ENCODE data around the gene TUT7. TPM values are rescaled to one million over a fixed set of nuclear protein-coding genes. Genes with fewer than 3 reads are reported as not detected.
"Not testable (repeated sequence)": the region's sequence is repeated elsewhere in the genome, so short reads cannot be mapped to it uniquely, and the experiment has no call there.

TUT7 gene
- total RNA-seq = 16.0 and 22.5 TPM in 2 replicates

DNA sequence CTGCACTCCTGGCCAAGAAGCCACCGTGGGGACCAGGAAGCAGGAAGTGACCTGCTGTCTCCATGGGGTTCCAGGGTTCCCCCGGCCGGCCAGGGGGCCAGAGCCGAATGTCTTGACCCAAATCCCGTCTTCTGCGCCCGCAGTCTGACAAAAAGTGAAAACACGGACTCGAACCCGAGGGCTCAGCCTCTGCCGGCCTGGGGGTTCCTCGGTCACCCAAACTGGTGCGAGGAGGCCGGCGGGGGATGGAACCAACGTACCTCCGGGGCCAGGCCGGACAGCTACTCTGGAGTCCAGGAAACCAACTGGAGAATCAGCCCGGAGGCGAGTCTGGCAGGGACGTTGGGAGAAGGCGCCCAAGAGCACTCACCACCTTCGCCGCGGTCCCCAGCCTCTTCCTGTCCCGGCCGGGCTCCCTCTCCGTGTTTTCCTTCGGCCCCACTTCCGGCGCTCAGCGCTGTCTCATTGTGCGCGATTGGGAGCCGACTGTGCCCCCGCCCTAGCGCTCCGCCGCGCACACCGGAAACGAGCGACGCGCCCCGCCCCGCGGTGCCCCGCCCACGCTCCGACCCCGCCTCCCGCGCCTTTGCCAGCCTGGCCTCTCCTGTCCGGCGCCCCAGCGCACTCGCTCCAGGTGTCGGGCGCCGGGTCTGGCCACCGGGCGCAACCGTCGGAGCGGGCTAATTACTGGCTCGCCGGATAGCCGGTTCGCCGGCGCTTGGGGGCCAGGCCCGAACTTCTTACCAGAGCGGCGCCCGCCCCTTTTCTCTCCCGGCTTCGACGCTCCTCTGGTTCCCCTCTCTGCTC lies at the start of gene TUT7:
Gene TUT7, minus strand, starts transcription at position 400 of the 807 bp plus-strand sequence. CDS start 1,211 bp downstream, outside the sequence.
- peak; percentile 83 to 96 for DNase-seq (ENCODE audit: low read depth in 2 of 2)

DNA sequence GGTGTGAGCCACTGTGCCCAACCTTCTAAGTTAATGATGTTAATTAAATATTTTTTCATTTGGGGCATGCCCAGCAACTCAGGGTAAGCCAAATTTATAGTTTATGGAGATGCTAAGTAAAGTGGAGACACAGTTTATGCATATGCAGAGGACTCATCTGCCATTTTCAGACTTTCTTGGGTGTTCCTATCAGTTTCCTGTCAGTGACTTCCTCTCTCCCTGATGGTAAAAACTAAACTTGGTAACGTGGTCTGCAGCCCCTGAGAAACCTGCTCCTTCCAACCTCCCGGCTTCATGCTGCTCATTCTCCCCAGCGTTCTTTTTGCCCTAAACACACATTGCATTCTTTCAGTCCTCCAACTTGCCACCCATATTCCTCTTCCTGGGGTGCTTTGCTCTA lies 48.4 kb upstream of the TUT7 start:
- DNase-seq (ENCODE audit: low read depth in 2 of 2) = no peak

DNA sequence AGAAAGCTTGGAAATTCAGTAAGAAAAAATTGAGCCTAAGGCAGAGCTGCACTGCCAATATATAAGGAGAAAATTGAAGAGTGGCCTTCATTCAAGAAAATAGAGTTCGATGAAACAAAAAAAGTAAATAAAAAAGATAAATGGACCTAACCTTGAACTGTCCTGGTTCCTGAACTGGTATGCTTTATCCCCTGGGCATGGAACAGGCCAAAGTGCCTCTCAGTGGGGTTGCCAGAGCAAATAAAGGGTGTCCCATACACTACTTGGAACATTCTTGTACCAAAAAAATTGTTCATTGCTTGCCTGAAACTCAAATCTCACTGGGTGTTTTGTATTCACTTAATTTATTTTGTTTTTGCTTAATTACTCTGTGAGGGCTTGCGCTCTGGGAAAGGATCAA lies 42.2 kb upstream of the TUT7 start:
- DNase-seq (ENCODE audit: low read depth in 2 of 2) = no peak

DNA sequence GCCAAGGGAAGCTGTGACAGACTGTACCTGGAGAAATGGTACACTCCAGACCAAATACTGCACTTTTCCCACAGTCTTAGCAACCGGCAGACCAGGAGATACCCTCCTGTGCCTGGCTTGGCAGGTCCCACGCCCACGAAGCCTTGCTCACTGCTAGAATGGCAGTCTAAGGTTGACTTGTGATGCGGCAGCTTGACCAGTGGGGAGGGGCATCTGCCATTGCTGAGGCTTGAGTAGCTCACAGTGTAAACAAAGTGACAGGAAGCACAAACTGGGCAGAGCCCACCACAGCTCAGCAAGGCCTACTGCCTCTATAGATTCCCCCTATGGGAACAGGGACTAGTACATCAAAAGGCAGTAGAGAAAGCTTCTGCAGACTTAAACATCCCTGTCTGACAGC lies 36.0 kb upstream of the TUT7 start:
- DNase-seq (ENCODE audit: low read depth in 2 of 2) = not testable (repeated sequence)

DNA sequence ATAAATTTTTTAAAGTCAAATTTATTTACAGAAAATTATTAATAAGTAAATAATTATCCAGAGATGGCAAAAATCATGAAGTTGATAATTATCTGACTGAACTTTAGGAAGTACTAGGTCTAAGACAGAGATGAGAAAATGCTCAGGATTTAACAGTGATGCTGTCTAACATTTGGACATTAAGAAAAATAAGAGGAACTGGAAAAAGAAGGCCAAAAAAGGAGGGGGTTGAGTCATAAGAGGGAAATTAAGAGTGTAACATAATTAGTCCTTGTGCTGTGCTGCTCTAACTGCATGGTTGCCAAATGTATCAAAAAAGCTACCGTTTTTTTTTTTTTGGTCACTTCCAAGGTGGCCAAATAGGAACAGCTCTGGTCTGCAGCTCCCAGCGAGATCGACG lies 35.4 kb upstream of the TUT7 start:
- no peak for DNase-seq (ENCODE audit: low read depth in 2 of 2)

DNA sequence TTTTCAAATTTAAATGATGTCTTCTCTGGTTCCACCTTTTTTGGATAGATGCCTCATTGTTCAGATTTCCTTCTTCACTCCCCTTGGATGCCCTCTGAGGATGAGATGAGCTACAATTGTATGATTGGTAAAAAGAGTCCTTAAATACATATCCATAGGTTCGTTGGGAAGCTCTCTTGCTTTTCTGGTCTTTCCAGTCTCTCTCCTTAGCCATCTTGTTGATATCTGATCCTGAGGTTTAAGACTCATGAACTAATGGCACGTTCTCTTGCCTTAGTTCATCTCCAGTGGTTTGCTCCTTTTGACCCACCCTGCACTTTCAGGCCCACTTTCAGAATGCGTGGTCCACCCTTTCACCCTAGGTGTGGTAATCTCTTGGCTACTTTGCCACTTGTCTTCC lies 33.2 kb upstream of the TUT7 start:
- DNase-seq (ENCODE audit: low read depth in 2 of 2) = no peak

DNA sequence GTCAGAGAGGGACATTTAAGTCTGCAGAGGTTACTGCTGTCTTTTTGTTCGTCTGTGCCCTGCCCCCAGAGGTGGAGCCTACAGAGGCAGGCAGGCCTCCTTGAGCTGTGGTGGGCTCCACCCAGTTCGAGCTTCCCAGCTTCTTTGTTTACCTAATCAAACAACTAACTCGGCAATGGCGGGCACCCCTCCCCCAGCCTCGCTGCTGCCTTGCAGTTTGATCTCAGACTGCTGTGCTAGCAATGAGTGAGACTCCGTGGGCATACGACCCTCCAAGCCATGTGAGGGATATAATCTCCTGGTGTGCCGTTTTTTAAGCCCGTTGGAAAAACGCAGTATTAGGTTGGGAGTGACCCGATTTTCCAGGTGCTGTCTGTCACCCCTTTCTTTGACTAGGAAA lies 28.8 kb upstream of the TUT7 start:
- DNase-seq (ENCODE audit: low read depth in 2 of 2) = not testable (repeated sequence)

GRCh38 chr9:86376016-86376415 lies 21.8 kb upstream of the TUT7 start:
- DNase-seq (ENCODE audit: low read depth in 2 of 2) = no peak

DNA sequence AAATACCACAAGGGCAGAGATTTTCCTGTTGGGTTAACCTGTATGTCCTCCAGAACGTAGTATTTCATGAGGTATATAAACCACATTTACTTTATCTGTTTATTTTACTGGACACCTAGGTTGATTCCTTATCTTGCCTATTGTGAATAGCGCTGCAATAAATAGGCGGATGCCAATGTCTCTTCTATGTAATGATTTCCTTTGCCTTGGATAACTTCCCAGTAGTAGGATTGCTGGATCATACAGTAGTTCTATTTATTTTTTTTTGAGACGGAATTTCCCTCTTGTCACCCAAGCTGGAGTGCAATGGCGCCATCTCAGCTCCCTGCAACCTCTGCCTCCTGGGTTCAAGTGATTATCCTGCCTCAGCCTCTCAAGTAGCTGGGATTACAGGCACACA lies 15.6 kb upstream of the TUT7 start:
- DNase-seq (ENCODE audit: low read depth in 2 of 2) = peak in 1 of 2 donors; percentile 15

DNA sequence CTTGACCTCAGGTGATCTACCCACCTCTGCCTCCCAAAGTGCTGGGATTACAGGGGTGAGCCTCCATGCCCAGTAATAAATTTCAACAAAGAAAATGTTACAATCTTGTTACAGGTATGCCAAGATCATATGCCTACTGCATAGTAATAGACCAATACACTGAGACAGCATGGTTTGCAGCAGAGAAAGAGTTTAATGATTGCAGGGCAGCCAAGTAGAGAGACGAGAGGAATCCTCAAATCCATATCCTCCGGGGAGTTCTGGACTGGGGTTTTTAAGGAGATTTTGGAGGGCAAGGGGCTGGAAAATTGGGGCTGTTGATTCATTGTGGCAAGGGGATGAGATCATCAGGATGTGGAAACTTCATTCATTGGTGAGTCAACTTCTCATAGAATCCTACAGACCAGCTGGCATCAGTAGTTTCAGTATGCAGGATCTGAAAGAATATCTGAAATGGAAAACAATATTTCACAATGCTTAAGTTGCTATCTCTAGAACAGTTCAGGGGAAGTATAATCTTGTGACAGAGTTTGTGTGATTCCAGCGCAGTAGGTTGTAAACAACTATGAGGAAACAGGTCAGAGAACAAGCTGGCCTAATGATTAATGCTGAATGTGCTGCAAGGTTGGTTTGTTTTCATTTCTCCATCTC lies 14.8 kb upstream of the TUT7 start:
- DNase-seq (ENCODE audit: low read depth in 2 of 2) = peak in 1 of 2 donors; percentile 17

DNA sequence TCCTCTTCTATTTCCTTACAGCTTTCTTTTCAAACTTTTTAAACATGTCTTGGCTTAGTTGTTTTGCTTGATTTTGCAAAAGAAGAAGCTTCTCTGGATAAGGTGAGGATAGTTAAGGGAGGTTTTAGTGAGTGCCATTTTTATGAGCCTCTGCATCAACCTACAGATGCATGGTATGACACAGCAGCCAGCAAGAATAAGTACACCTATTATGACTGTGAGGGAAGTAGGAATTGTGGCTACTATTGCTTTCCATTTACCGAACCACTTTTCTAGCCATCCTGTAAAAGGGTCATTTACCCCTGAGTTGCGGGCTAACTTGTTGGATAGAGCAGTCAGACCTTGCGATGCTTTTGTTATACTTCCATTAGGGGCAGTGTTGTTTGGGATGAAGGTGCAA lies 7.0 kb upstream of the TUT7 start:
- DNase-seq (ENCODE audit: low read depth in 2 of 2) = no peak

DNA sequence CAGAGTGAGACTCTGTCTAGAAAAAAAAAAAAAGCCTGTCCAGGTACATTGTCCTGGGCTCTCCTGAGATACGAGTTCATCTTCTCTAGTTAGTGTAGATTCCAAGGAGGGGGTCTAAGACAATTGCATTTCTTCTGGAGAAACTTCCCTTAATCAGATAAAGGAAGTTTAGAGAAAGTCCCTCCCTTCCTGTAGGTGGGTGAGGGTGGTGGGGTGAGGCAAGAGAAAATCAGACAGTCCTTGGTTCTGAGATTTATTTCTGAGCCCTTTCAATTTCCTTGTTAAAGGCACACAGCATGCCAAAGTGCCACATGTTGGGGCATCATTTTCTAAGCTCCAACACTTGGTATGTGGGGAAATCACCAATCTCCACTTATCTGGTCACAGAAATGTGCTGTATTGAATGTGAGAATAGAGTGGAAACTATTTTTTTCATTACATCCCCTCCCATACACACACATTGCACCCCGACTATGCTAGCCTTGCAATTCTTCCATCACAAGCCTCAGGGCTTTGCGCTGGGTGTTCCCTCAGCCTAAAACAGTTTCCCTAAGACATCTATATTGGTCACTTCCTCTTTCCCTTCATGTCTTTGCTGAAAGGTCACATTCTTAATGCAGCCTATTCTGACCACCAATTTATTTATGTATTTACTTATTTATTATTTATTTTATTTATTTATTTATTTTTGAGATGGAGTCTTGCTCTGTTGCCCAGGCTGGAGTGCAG lies 5.1 kb upstream of the TUT7 start:
- DNase-seq (ENCODE audit: low read depth in 2 of 2) = no peak

DNA sequence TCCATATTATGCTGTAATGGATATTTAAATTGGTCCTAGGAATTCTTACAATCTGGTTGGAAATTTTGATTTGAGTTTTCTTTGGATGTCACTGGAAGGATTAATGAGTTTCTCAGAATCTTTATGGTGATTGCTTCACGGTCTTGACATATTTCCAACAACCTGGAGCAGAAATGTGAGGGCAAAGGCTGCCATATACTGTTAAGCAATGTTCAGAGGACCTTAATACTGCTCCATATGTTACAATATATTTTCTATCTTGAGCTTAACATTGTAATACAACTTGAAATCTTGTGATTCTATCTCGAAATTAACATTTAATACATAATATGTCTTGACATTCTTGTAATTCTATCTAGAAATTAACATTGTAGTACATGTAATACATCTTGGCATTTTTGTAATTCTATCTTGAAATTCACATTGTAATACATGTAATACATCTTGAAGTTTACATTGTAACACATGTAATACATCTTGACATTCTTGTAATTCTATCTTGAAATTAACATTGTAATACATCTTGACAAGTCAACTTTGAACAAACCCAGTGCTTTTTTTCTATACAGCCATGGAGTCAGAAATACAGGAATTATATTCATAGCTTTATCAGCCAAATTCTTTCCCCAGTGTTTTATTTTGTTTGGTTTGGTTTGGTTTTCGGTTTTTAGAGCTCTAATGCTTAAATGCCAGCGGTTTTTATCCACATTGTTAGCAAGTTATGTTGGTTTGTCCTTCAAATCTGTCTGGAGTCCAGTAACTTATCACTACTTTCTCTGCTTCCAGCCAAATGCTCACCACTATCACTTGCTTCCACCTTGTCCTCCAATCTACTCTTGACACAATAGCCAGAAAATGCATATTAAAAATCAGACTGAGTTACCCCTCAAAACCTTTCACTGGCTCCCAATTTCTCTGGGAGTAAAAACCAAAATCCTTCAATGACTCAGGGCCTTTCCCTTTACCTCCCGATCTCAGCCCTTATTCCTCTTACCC lies 3.0 kb upstream of the TUT7 start:
- DNase-seq (ENCODE audit: low read depth in 2 of 2) = no peak

- DNase-seq (ENCODE audit: low read depth in 2 of 2) = no peak
Observed at GRCh38 chr9:86355814-86356213, 1.6 kb upstream of the TUT7 start.

GRCh38 chr9:86354818-86355309 lies 654 bp upstream of the TUT7 start:
- no peak for DNase-seq (ENCODE audit: low read depth in 2 of 2)

DNA sequence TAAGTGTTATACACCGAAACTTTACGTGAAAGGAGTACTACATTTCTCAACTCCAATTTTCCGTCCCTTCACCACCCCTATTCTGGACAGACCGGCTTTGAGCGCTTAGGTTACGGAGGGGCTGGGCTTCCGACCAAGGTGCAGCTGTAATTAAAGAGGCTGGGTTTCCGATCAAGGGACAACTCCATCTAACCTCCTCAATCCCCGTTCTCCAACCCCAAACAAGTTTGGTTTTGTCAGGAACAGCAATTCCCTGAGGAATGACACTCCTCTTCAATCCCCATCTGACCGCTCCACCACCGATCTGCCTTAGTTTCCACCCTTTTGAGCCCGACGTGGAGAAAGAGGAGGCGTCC lies 577 bp downstream of the TUT7 start:
- peak in 1 of 2 donors; percentile 31 for DNase-seq (ENCODE audit: low read depth in 2 of 2)

DNA sequence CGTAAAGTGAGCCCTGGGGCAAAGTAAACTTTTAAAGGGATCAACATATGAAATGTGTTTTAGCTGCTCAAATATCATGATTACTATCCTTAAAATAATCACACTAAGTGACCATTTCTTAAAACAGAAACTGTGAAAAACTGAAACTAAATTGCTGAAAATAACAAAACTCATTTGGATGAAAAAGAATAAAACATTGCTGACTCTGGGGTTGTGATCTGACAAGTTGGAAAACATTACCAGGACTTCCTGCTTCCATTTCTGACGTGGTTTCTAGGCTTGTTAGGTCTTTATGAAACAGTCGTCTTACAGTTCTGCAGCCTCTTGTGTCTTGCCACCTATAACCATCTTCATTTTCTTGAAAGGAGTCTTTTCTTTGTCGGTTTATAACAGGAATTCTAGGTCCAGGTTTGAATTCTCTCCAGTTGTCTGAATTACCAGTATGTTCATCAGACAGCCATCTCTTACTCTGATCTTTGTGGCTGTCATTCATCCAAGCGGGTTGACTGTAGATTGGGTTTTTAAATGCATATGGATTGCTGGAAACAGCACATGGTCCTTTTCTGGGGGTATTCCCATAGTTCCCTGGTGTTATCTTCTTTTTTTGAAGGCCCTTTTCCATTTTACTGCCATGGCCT lies 1.7 kb downstream of the TUT7 start:
- DNase-seq (ENCODE audit: low read depth in 2 of 2) = peak; percentile 51 to 60

GRCh38 chr9:86351880-86352279 lies 2.3 kb downstream of the TUT7 start:
- no peak for DNase-seq (ENCODE audit: low read depth in 2 of 2)

DNA sequence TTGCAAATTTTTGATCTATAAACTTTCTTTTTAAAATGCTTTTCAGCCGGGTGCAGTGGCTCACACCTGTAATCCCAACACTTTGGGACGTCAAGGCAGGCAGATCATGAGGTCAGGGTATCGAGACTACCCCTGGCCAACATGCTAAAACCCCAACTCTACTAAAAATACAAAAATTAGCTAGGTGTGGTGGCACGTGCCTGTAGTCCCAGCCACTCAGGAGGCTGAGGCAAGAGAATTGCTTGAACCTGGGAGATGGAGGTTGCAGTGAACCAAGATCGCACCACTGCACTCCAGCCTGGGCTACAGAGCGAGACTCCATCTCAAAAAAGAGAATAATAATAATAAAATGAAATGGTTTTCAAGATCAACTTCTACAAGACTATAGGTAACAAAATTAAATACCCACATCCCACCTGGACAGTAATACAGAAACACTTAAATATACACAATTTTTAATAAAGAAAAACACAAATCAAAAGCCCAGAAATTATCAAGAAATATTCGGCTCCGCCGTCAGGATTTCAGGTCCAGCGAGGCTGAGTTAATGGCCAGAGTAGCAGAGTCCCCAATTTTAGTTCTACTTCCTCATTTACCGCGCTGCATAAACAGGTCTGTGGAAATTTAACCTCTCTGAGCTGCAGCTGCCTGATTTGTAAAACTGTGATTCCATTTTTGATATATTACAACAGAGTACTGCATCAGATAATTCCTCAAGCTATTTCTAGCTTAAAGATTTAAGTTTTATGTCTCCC lies 4.0 kb downstream of the TUT7 start:
- no peak for DNase-seq (ENCODE audit: low read depth in 2 of 2)

DNA sequence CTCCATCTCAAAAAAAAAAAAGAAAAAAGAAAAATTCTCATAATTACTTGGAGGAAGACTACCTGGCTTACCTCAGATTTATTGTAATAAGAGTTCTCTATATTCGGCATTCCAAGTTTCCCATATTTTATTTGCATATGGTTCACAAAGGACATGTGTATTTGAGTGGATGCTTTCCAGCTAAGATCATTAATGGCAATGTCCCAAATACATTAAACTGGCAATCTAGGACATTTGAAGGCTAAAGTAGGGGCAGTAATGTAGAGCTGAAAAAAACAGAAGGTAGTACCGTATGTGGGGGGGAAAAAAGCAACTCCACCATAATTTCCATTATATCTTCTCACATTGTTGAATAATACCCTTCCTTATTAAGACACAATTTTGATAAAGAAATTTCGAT lies 4.9 kb downstream of the TUT7 start:
- no peak for DNase-seq (ENCODE audit: low read depth in 2 of 2)

All from dermis microvascular lymphatic vessel endothelial cell (primary cell).